K562 (cell line): ENCODE results near the gene PARS2. TPM values are rescaled to one million over a fixed set of nuclear protein-coding genes. Genes with fewer than 3 reads are reported as not detected.

Source experiments
- CHD2 ChIP-seq: IDR thresholded peaks from 2 replicates; pipeline ENCODE4 v1.6.1; 2011; ENCODE audit warnings: low read depth, low read length
- NCOA4 ChIP-seq: fragments of 450-650 bp; IDR thresholded peaks from 2 replicates; pipeline ENCODE4 v1.6.1; 2018; ENCODE audit warnings: mild to moderate bottlenecking; ENCODE audit not compliant: partially characterized antibody
- RBM14 ChIP-seq: fragments of 200-400 bp; formaldehyde crosslinking; IDR thresholded peaks from 2 replicates; pipeline ENCODE4 v1.6.1; 2018; ENCODE audit warnings: low read depth, mild to moderate bottlenecking, low read length, moderate library complexity, borderline replicate concordance; ENCODE audit not compliant: insufficient read depth
- polyA plus RNA-seq, 8 experiments: library from polyadenylated mRNA; depleted of rRNA in 4 of 8; stranded (reverse) in 5 of 8; unstranded in 3 of 8; fragments of >200 nt; fragmentation: Nextera tagmentation in 2 of 8; fragmentation: Illumina TruSeq in 1 of 8; extraction: Ambion mirVana in 2 of 8; extraction: Trizol in 1 of 8; gene quantifications; 2 replicates each; pipeline versions ENCODE4 v1.2.1 to v1.2.3, GENCODE V29; 2011 to 2014; ENCODE audit warnings: inconsistent platforms in 1 of 8, missing spikeins in 1 of 8
- total RNA-seq, 7 experiments: library from RNA; depleted of rRNA in 6 of 7; stranded (reverse); fragments of >200 nt in 6 of 7; fragmentation: Illumina TruSeq in 2 of 7; extraction: Trizol in 2 of 7; gene quantifications; 2 replicates each; pipeline versions ENCODE4 v1.2.1 to v1.2.3, GENCODE V29; 2011 to 2021; ENCODE audit warnings: low replicate concordance in 1 of 7
- TF ChIP-seq, protein P1 (sequence below): sonication (generic); formaldehyde crosslinking; IDR thresholded peaks from 2 replicates; pipeline ENCODE4 v1.8.1; 2022; ENCODE audit warnings: missing genetic modification reagents
- TF ChIP-seq, protein P2 (sequence below), 2 experiments: fragments of 450-650 bp; formaldehyde crosslinking in 1 of 2; IDR thresholded peaks; 2 replicates each; pipeline versions ENCODE4 v1.4.0 to v1.6.1; 2014 to 2020; ENCODE audit warnings: mild to moderate bottlenecking in 2 of 2, borderline replicate concordance in 1 of 2, low read depth in 1 of 2
- TF ChIP-seq, protein P3 (sequence below): fragments of 200-800 bp; sonication (Bioruptor generic); IDR thresholded peaks from 2 replicates; pipeline ENCODE4 v1.6.1; 2017; ENCODE audit warnings: missing genetic modification characterization, missing compliant biosample characterization
- TF ChIP-seq, protein P4 (sequence below): fragments of 450-650 bp; IDR thresholded peaks from 2 replicates; pipeline ENCODE4 v1.7.1; 2018; ENCODE audit warnings: mild to moderate bottlenecking, low read depth; ENCODE audit not compliant: partially characterized antibody
- TF ChIP-seq, protein P5 (sequence below), 2 experiments: fragments of 250-450 bp in 1 of 2; fragments of 450-650 bp in 1 of 2; sonication (Bioruptor Pico) in 1 of 2; IDR thresholded peaks; 2 replicates each; pipeline versions ENCODE4 v1.6.1 to v1.8.0; 2016 to 2021; ENCODE audit warnings: mild to moderate bottlenecking in 2 of 2, moderate library complexity in 2 of 2, missing compliant biosample characterization in 1 of 2, missing genetic modification characterization in 1 of 2

PARS2 gene
- total and polyA plus RNA-seq, 9 of the 15 experiments (the other 6 are each of a cell fraction or from before 2014, with no cell fraction given), result 6.3 to 12.4 (median 7.9) TPM

DNA sequence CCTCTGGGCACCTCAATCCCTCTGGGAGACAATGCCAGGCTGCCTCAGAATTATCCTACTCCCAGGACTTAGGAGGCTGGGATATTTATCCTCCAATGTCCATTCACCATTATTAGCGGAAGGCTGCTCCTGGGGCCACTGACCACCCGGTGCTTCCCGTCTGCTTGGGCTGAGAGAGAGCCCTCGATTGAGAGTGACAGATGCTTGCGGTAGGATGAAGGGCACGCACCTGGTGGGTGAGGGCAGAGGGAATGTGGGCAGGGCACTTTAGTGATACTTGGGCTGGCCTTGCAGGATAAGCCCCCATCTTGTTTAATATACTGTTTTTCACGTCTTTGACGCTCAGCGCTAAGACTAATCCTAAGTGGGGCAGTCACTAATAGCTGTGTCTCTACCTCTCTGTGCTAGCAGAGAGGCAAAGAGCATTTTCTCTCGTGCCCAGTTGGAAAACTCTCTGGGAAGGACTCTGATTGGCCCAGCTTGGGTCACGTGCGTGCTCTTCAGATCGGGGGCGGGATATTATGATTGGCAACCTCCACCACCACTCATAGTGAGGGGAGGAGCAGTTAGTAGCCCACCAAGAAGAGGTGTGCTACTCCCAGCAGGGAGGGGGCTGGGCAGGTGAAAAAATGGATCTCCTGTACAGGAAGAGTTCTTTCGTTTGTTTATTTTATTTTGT lies 10.6 kb upstream of the PARS2 start (continued):
- TF ChIP-seq, protein P1, sequence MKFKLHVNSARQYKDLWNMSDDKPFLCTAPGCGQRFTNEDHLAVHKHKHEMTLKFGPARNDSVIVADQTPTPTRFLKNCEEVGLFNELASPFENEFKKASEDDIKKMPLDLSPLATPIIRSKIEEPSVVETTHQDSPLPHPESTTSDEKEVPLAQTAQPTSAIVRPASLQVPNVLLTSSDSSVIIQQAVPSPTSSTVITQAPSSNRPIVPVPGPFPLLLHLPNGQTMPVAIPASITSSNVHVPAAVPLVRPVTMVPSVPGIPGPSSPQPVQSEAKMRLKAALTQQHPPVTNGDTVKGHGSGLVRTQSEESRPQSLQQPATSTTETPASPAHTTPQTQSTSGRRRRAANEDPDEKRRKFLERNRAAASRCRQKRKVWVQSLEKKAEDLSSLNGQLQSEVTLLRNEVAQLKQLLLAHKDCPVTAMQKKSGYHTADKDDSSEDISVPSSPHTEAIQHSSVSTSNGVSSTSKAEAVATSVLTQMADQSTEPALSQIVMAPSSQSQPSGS, result no peak
- TF ChIP-seq, protein P2, sequence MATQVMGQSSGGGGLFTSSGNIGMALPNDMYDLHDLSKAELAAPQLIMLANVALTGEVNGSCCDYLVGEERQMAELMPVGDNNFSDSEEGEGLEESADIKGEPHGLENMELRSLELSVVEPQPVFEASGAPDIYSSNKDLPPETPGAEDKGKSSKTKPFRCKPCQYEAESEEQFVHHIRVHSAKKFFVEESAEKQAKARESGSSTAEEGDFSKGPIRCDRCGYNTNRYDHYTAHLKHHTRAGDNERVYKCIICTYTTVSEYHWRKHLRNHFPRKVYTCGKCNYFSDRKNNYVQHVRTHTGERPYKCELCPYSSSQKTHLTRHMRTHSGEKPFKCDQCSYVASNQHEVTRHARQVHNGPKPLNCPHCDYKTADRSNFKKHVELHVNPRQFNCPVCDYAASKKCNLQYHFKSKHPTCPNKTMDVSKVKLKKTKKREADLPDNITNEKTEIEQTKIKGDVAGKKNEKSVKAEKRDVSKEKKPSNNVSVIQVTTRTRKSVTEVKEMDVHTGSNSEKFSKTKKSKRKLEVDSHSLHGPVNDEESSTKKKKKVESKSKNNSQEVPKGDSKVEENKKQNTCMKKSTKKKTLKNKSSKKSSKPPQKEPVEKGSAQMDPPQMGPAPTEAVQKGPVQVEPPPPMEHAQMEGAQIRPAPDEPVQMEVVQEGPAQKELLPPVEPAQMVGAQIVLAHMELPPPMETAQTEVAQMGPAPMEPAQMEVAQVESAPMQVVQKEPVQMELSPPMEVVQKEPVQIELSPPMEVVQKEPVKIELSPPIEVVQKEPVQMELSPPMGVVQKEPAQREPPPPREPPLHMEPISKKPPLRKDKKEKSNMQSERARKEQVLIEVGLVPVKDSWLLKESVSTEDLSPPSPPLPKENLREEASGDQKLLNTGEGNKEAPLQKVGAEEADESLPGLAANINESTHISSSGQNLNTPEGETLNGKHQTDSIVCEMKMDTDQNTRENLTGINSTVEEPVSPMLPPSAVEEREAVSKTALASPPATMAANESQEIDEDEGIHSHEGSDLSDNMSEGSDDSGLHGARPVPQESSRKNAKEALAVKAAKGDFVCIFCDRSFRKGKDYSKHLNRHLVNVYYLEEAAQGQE (IDR thresholded peaks at IDR 0.05; ENCODE audit: borderline replicate concordance), result peak; percentile 44; the same call in 1 of the 2 replicates
- TF ChIP-seq, protein P2 (CRISPR knock-in tag; IDR thresholded peaks at IDR 0.05; ENCODE audit: low read depth), result no peak
- TF ChIP-seq RBM14 (no peak), CHD2 (peak; percentile 57), NCOA4 (no peak)
- TF ChIP-seq, protein P3, sequence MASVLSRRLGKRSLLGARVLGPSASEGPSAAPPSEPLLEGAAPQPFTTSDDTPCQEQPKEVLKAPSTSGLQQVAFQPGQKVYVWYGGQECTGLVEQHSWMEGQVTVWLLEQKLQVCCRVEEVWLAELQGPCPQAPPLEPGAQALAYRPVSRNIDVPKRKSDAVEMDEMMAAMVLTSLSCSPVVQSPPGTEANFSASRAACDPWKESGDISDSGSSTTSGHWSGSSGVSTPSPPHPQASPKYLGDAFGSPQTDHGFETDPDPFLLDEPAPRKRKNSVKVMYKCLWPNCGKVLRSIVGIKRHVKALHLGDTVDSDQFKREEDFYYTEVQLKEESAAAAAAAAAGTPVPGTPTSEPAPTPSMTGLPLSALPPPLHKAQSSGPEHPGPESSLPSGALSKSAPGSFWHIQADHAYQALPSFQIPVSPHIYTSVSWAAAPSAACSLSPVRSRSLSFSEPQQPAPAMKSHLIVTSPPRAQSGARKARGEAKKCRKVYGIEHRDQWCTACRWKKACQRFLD (CRISPR knock-in tag), result no peak
- TF ChIP-seq, protein P4, sequence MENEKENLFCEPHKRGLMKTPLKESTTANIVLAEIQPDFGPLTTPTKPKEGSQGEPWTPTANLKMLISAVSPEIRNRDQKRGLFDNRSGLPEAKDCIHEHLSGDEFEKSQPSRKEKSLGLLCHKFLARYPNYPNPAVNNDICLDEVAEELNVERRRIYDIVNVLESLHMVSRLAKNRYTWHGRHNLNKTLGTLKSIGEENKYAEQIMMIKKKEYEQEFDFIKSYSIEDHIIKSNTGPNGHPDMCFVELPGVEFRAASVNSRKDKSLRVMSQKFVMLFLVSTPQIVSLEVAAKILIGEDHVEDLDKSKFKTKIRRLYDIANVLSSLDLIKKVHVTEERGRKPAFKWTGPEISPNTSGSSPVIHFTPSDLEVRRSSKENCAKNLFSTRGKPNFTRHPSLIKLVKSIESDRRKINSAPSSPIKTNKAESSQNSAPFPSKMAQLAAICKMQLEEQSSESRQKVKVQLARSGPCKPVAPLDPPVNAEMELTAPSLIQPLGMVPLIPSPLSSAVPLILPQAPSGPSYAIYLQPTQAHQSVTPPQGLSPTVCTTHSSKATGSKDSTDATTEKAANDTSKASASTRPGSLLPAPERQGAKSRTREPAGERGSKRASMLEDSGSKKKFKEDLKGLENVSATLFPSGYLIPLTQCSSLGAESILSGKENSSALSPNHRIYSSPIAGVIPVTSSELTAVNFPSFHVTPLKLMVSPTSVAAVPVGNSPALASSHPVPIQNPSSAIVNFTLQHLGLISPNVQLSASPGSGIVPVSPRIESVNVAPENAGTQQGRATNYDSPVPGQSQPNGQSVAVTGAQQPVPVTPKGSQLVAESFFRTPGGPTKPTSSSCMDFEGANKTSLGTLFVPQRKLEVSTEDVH, result no peak
- TF ChIP-seq, protein P5, sequence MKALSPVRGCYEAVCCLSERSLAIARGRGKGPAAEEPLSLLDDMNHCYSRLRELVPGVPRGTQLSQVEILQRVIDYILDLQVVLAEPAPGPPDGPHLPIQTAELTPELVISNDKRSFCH (CRISPR knock-in tag; IDR thresholded peaks at IDR 0.05), result no peak
- TF ChIP-seq, protein P5 (tag; IDR thresholded peaks at IDR 0.05), result no peak
